D721Med (cell line): Measurements from ENCODE around the gene BRAF.

Experiments used
- DNase-seq: peaks from one replicate; pipeline ENCODE4 v3.0.0; 2011; ENCODE audit warnings: low spot score; ENCODE audit not compliant: insufficient read length
- FAIRE-seq: peaks from 2 replicates; lab custom pipeline; 2011; peaks lifted over from hg19 to GRCh38; lab: Jason Lieb, UNC
- CTCF ChIP-seq: IDR thresholded peaks from 2 replicates; pipeline ENCODE4 v1.5.1; 2012; ENCODE audit warnings: mild to moderate bottlenecking, control low read depth; ENCODE audit not compliant: insufficient read depth; ENCODE audit errors: missing control alignments

BRAF gene

GRCh38 chr7:140674899-140675701 lies 249.6 kb downstream of the BRAF start:
- no peak for FAIRE-seq
- TF ChIP-seq CTCF = peak; percentile 59
- DNase-seq = no peak

GRCh38 chr7:140674356-140674800 lies 250.4 kb downstream of the BRAF start:
- no peak for TF ChIP-seq CTCF
- no peak for FAIRE-seq
- DNase-seq = no peak

GRCh38 chr7:140673774-140674155 lies 251.0 kb downstream of the BRAF start:
- TF ChIP-seq CTCF = no peak
- DNase-seq = no peak
- no peak for FAIRE-seq

GRCh38 chr7:140673063-140673773 lies 251.5 kb downstream of the BRAF start:
- no peak for FAIRE-seq
- TF ChIP-seq CTCF = no peak
- DNase-seq = peak; percentile 48

- no peak for FAIRE-seq
- TF ChIP-seq CTCF = no peak
- peak; percentile 93 for DNase-seq
Measured at GRCh38 chr7:140672382-140673062, 252.2 kb downstream of the BRAF start, which contains the start of gene ADCK2. Gene ADCK2 (plus strand): TSS chr7:140672945. CDS start chr7:140673331, 386 bp downstream.

- DNase-seq = no peak
- FAIRE-seq = no peak
- TF ChIP-seq CTCF = no peak
Measured at GRCh38 chr7:140671966-140672365, 252.8 kb downstream of the BRAF start.
